ENCODE data around the gene ERBIN. TPM values are rescaled to one million over a fixed set of nuclear protein-coding genes. Genes with fewer than 3 reads are reported as not detected.

ERBIN gene
- polyA plus RNA-seq, 1 donor from 2014 or later, result 28.4 TPM

DNA sequence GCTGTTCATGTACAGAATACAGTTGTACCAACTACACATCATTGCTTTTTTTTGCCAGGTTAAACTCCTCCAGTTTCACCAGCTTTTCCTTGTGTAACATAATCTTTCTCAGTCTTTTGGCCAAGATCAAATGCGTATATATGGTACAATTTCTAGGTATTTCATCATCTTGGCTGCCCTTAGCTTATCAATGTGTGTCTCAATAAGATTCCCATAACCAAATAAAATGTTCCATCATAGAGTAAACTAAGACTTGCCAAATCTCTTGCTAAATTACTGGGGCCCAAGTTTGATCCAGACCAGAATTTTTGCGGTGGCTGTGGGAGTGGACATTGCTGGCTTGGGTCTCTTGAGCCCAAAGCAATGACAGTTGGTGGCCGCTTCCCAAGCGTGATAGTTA, 24.3 kb upstream of the ERBIN start:
- H3K9me3 ChIP-seq (ENCODE audit: low read length), result no peaks in the 10 kb centered on the region
- no peak overlapping the region for H3K27ac ChIP-seq (ENCODE audit: low read length)
- TF ChIP-seq RAD21 (conservative IDR thresholded peaks at IDR 0.05) (no peak), REST (IDR thresholded peaks at IDR 0.05; ENCODE audit: borderline replicate concordance) (no peak), EP300 (conservative IDR thresholded peaks at IDR 0.05; ENCODE audit: poor library complexity, severe bottlenecking) (no peak)
- no peaks in the 10 kb centered on the region for H4K20me1 ChIP-seq (ENCODE audit: insufficient read depth)
- H3K79me2 ChIP-seq (replicated peaks; ENCODE audit: insufficient read depth, low read length), result no peaks in the 10 kb centered on the region
- H2AFZ ChIP-seq (ENCODE audit: low read depth, low read length), result no peak overlapping the region
- H3K27me3 ChIP-seq (ENCODE audit: insufficient read depth, low read depth, low read length), result no peaks in the 10 kb centered on the region
- H3K4me3 ChIP-seq (ENCODE audit: low read length), result no peak overlapping the region
- H3F3A ChIP-seq (ENCODE audit: insufficient read depth, low read length, poor library complexity, severe bottlenecking), result no peaks in the 10 kb centered on the region
- no peaks in the 10 kb centered on the region for H3K36me3 ChIP-seq (ENCODE audit: insufficient read depth, low read length)
- H3K9me2 ChIP-seq (ENCODE audit: insufficient read depth, low read length), result no peaks in the 10 kb centered on the region
- H3K9ac ChIP-seq (ENCODE audit: low read length), result no peak overlapping the region
- H3K4me2 ChIP-seq (ENCODE audit: low read length), result no peak overlapping the region

DNA sequence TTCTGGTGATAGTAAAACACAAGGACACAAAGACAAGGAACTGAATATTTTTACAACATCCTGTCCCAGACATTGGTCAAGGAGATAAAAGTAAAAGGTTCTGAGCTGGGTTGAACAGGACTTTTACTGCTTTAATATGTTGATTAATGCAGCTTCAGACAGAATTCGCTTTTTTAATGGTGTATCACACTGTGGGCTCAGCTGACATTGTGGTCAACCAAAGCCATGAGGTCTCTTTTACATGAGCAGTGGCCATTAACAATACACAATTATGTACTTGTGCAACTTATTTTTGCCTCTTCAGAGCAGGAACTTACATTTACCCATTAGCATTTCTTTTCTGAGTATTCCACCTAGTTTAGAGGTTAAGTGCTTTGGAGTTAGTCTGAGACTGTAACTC, 22.8 kb upstream of the ERBIN start:
- Histone ChIP-seq H3K9ac (ENCODE audit: low read length) (no peak overlapping the region), H4K20me1 (ENCODE audit: insufficient read depth) (no peaks in the 10 kb centered on the region), H3K4me3 (ENCODE audit: low read length) (no peak overlapping the region), H3K27me3 (ENCODE audit: insufficient read depth, low read depth, low read length) (no peaks in the 10 kb centered on the region), H3K9me3 (ENCODE audit: low read length) (no peaks in the 10 kb centered on the region), H3F3A (ENCODE audit: insufficient read depth, low read length, poor library complexity, severe bottlenecking) (no peaks in the 10 kb centered on the region), H3K36me3 (ENCODE audit: insufficient read depth, low read length) (no peaks in the 10 kb centered on the region), H3K79me2 (replicated peaks; ENCODE audit: insufficient read depth, low read length) (no peaks in the 10 kb centered on the region), H3K27ac (ENCODE audit: low read length) (no peak overlapping the region), H3K4me2 (ENCODE audit: low read length) (no peak overlapping the region), H3K9me2 (ENCODE audit: insufficient read depth, low read length) (no peaks in the 10 kb centered on the region), H2AFZ (ENCODE audit: low read depth, low read length) (no peak overlapping the region)
- no peak for TF ChIP-seq EP300 (conservative IDR thresholded peaks at IDR 0.05; ENCODE audit: poor library complexity, severe bottlenecking)
- TF ChIP-seq MXI1 (conservative IDR thresholded peaks at IDR 0.05; ENCODE audit: poor library complexity, severe bottlenecking), result no peak
- no peak for TF ChIP-seq TAF1 (IDR thresholded peaks at IDR 0.05; ENCODE audit: low read depth)
- TF ChIP-seq EZH2 (IDR thresholded peaks at IDR 0.05; ENCODE audit: borderline replicate concordance, insufficient read depth, low read length, poor library complexity, severe bottlenecking), result no peak
- no peak for TF ChIP-seq SMC3 (conservative IDR thresholded peaks at IDR 0.05; ENCODE audit: poor library complexity)
- no peak for TF ChIP-seq RAD21 (conservative IDR thresholded peaks at IDR 0.05)
- TF ChIP-seq POLR2AphosphoS5 (IDR thresholded peaks at IDR 0.05), result no peak
- no peak for TF ChIP-seq CTCF (IDR thresholded peaks at IDR 0.05; ENCODE audit: poor library complexity, severe bottlenecking)
- no peak for TF ChIP-seq REST (IDR thresholded peaks at IDR 0.05; ENCODE audit: borderline replicate concordance)
